HG02981 (cell line): ENCODE results near the gene CRAMP1.
"Not testable (repeated sequence)": the region's sequence is repeated elsewhere in the genome, so short reads cannot be mapped to it uniquely, and the experiment has no call there.

ENCODE experiments used
- ATAC-seq: cut with Tn5 transposase; IDR thresholded peaks from one replicate; pipeline ENCODE4 v1.9.1; 2021; ENCODE audit warnings: mild to moderate bottlenecking, moderate library complexity; ENCODE audit not compliant: unreplicated experiment

Gene CRAMP1

GRCh38 chr16:1707193-1707790, 95.1 kb downstream of the CRAMP1 start:
- no peak for ATAC-seq

GRCh38 chr16:1708083-1708767, 96.1 kb downstream of the CRAMP1 start:
- ATAC-seq, result no peak

GRCh38 chr16:1708768-1709180, 96.6 kb downstream of the CRAMP1 start:
- ATAC-seq, result no peak

GRCh38 chr16:1709356-1709755, 97.2 kb downstream of the CRAMP1 start:
- no peak for ATAC-seq

GRCh38 chr16:1710811-1711507, 98.8 kb downstream of the CRAMP1 start:
- ATAC-seq, result no peak

DNA sequence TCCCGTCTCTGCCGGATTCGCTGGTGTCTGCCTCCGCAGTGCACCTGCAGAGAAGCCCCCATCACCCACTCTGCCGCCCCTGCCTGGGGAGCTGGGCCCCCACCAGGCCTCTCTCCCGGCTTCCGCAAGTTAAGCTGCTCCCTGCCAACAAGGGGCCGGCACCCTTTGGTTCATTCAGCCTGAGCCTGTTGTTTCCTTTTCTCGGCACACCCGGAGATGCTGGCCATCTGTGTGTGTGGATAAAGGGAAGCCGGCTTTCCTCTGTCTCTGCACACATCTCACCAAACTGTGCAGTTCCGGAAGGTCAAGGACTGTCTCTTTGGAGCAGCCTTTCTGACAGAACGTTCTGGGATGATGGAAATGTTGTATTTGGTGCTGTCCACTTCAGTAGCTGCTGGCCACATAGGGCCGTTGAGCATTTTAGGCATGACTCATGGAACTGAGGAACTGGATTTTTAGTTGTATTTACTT, 100.7 kb downstream of the CRAMP1 start:
- no peak for ATAC-seq

GRCh38 chr16:1713331-1713730, 101.2 kb downstream of the CRAMP1 start:
- no peak for ATAC-seq

DNA sequence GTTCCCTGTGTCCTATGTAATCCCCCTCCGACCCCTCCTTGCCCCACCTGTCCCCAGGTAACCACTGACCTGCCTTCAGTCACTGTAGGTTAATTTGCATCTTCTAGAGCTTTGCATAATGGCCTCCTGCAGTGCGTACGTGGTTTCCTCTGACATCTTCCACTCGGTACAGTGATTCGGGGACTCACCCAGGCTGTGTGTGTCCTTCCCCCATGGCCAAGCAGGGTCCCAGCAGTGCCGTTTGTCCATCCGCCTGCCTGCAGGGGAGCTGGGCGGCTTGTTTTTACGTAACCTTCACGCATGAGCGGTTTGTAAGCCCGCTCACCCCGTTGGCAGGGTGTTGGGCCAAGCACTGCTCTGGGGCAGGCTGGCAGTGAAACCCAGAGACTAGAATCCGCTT, 101.8 kb downstream of the CRAMP1 start:
- ATAC-seq, result peak; percentile 48

DNA sequence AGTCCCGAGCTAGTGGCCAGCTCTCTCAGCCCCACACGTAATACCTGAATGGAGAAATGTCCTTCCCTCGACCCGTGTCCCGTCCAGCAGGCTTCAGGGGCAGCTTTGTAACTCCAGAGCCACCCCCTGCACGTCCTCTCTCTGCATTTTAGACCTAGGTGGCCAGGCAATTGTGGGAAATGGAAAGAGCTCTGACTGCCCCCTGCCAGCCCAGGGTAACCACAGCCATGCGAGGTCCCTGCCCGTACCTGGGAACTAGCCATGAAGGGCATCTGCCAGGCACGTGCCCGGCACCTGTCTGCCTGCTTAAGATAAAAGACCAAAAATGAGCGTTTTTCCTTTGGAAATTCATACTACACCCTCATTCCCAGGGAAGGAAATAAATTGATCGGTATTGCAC, 103.1 kb downstream of the CRAMP1 start:
- no peak for ATAC-seq

DNA sequence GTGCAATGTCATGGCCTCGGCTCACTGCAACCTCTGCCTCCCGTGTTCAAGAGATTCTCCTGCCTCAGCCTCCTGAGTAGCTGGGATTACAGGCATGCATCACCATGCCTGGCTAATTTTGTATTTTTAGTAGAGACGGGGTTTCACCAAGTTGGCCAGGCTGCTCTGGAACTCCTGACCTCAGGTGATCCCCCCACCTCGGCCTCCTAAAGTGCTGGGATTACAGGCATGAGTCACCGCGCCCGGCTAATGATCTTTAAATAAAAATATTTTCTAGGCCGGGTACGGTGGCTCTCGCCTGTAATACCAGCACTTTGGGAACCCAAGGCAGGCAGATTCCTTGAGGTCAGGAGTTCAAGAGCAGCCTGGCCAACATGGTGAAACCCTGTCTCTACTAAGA, 106.1 kb downstream of the CRAMP1 start:
- ATAC-seq, result not testable (repeated sequence)

DNA sequence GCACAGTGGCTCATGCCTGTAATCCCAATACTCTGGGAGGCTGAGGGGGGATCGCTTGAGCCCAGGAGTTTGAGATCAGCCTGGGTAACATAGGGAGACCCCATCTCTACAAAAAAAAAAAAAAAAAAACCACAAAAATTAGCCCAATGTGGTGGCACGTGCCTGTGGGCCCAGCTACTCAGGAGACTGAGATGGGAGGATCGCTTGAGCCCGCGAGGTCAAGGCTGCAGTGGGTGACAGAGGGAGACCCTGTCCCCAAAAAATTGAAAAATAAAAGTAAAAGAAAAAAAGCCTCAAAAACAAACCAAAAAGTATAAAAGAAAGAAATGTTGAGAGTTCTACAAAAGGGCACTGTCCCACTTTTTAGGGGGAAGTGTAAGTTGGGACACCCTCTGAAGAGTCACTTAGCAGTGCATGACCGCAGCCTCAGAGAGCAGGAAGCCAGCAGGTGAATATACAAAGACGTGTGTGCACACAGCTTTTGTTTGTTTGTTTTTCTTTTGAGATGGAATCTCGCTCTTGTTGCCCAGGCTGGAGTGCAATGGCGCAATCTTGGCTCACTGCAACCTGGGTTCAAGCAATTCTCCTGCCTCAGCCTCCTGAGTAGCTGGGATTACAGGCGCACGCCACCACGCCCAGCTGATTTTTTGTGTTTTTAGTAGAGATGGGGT, 107.5 kb downstream of the CRAMP1 start:
- not testable (repeated sequence) for ATAC-seq

DNA sequence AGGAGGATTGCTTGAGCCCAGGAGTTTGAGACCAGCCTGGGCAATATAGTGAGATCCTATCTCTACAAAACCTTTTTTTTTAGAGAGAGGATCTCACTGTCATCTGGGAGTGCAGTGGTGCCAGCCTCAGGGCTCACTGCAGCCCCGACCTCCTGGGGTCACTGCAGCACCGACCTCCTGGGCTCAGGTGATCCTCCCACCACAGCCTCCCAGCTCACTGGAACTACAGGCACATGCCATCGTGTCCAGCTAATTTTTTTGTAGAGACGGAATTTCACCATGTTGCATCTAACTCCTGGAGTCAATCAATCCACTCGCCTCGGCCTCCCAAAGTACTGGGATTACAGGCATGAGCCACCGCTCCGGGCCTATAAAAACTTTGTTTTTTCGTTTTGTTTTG, 109.2 kb downstream of the CRAMP1 start:
- ATAC-seq, result no peak

GRCh38 chr16:1723450-1724147, 111.4 kb downstream of the CRAMP1 start:
- no peak for ATAC-seq

- ATAC-seq, result no peak
Measured at GRCh38 chr16:1724491-1724890, 112.3 kb downstream of the CRAMP1 start.

DNA sequence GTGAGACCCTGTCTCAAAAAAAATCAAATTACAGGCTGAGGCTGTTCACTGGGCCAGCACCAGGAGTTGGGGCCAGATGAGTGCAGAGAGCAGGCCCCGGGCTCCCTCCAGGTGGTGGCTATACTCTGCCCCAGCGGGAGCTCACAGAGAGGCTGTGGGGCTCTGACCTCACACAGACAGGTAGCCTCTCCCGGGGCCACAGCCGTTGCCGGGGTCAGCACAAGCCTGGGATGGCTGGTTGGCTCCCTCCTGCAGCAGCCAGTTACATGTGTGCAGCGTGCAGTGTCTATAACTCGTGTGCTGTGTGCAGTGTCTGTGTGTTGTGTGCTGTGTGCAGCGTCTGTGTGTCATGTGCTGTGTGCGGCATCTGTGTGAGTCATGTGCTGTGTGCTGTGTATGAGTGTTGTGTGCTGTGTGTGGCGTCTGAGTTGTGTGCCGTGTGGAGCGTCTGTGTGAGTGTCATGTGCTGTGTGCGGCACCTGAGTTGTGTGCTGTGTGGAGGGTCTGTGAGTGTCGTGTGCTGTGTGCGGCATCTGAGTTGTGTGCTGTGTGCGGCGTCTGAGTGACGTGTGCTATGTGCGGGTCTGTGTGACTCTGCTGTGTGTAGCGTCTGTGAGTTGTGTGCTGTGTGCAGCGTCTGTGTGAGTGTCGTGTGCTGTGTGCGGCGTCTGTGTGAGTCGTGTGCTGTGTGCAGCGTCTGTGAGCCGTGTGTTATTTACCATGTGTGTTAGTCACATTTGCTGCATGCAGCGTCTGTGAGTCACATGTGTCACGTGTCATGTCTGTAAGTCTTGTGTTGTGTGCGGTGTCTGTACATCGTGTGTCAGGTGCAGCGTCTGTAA, 114.7 kb downstream of the CRAMP1 start:
- no peak for ATAC-seq
